RWPE1 (cell line): ENCODE measurements around the gene RNF32.
"Not testable (repeated sequence)": the region's sequence is repeated elsewhere in the genome, so short reads cannot be mapped to it uniquely, and the experiment has no call there.

Experiments used
- CTCF ChIA-PET: fragments of 350-600 bp; sonication (Branson Sonifier 250); formaldehyde crosslinking; extraction: SDS; loops from one replicate; lab custom pipeline; 2021; lab: Yijun Ruan, JAX
- POLR2A ChIA-PET: fragments of 400-600 bp; formaldehyde crosslinking; extraction: SDS; loops from one replicate; lab custom pipeline; 2020; ENCODE audit warnings: antibody characterized with exemption; ENCODE audit not compliant: low non-redundant PET; lab: Yijun Ruan, JAX
- DNase-seq: peaks from one replicate; pipeline ENCODE4 v3.0.0; 2012; ENCODE audit warnings: low spot score
- H3K27ac ChIP-seq: fragments of 450-650 bp; 2 replicates; pipeline ENCODE4 v1.5.1; 2017
- CTCF ChIP-seq: fragments of 450-650 bp; conservative IDR thresholded peaks from 2 replicates; pipeline ENCODE4 v1.5.1; 2017; ENCODE audit warnings: low read depth, mild to moderate bottlenecking

The RNF32 gene

GRCh38 chr7:156635529-156636385, 4.8 kb upstream of the RNF32 start:
- POLR2A ChIA-PET, result interaction anchor here (0.5 kb wide), 1 partner anchor 128 kb away, joined by 3 read pairs; no protein-coding TSS in a partner anchor

GRCh38 chr7:156637093-156637492, 3.5 kb upstream of the RNF32 start:
- CTCF ChIA-PET, POLR2A ChIA-PET, DNase-seq, H3K27ac ChIP-seq: not testable (repeated sequence)

More at GRCh38 chr7:156635529-156636385, 4.8 kb upstream of the RNF32 start:
- H3K27ac ChIP-seq, result no peak overlapping the region
- TF ChIP-seq CTCF, result no peak
- no peak for DNase-seq
- CTCF ChIA-PET, result no interaction called here

- no peak for TF ChIP-seq CTCF
- ChIA-PET CTCF (interaction anchor here (0.8 kb wide), 1 partner anchor 700 kb away, joined by 3 read pairs; no protein-coding TSS in a partner anchor), POLR2A (no interaction called here)
- H3K27ac ChIP-seq, result no peak overlapping the region
- no peak for DNase-seq
Measured at GRCh38 chr7:156638443-156639077, 2.0 kb upstream of the RNF32 start.

GRCh38 chr7:156639426-156640256, 933 bp upstream of the RNF32 start:
- POLR2A ChIA-PET, result no interaction called here
- TF ChIP-seq CTCF, result no peak
- CTCF ChIA-PET, result no interaction called here
- peak; percentile 6 for DNase-seq
- peak overlapping the region; percentile 87 for H3K27ac ChIP-seq

GRCh38 chr7:156640949-156641485, 443 bp downstream of the RNF32 start:
- TF ChIP-seq CTCF, result no peak
- peak; percentile 49 for DNase-seq
- H3K27ac ChIP-seq, result peak overlapping the region; percentile 87
- ChIA-PET POLR2A (no interaction called here), CTCF (no interaction called here)

GRCh38 chr7:156642306-156643045, 1.9 kb downstream of the RNF32 start:
- ChIA-PET CTCF (interaction anchor here (0.6 kb wide), 1 partner anchor 797 kb away, joined by 4 read pairs; no protein-coding TSS in a partner anchor), POLR2A (no interaction called here)
- no peak overlapping the region for H3K27ac ChIP-seq
- no peak for TF ChIP-seq CTCF
- DNase-seq, result no peak

GRCh38 chr7:156647330-156647729, 6.8 kb downstream of the RNF32 start:
- POLR2A ChIA-PET, DNase-seq, H3K27ac ChIP-seq, CTCF ChIA-PET: not testable (repeated sequence)
